ENCODE data around the gene TAPBPL. TPM values are rescaled to one million over a fixed set of nuclear protein-coding genes. Genes with fewer than 3 reads are reported as not detected.

The TAPBPL gene
- total RNA-seq, 1 donor from 2014 or later: 4.2 TPM

DNA sequence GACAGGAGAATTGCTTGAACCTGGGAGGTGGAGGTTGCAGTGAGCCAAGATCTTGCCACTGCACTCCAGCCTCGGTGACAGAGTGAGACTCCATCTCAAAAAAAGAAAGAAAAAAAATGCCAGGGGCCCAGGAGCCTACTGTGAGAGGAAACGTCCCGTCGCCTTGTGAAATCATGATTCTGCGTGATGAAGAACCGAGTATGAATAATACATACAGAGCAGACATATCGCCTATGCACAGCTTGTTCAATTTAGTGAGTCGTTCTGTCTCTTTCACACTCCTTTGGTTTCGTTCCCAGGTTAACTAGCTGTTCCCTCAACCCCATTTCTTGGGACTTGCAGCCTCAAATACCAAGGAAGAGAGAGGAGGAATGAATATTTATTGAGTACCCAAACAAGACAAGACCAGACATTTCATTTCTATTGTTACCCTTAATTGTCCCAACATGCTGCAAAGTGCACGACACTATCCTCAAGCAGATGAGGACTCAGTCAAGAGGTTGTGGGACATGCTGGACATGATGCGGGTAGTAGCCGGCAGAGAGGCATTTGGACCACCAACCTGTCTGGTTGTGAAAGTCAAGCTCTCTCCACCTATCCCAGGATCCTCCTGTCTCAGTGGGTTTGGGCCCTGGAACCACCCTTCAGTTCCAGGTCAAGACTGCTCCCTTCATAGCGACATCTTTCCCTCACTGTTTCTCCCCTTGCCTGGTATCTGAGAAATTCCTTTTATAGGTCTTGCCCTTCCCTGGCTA is 15.7 kb upstream of the TAPBPL start:
- no peaks in the 10 kb centered on the region for H3K9me3 ChIP-seq (ENCODE audit: control insufficient read depth in 3 of 3, low read length in 3 of 3)
- H3K27me3 ChIP-seq (ENCODE audit: control insufficient read depth in 3 of 3, insufficient read depth in 3 of 3, low read length in 3 of 3): no peaks in the 10 kb centered on the region
- peaks cover 0 to 3% (median under 1%) of the 10 kb centered on the region in 3 donors for H3K4me1 ChIP-seq (ENCODE audit: control insufficient read depth in 3 of 3, insufficient read depth in 3 of 3, low read length in 3 of 3)
- peaks cover 0 to 4% (median 1%) of the 10 kb centered on the region in 3 donors for H3K36me3 ChIP-seq (ENCODE audit: control insufficient read depth in 3 of 3, insufficient read depth in 3 of 3, low read length in 3 of 3)
- H3K9ac ChIP-seq (ENCODE audit: low read depth in 1 of 3, low read length in 3 of 3): no peak overlapping the region
- no peak overlapping the region for H3K4me3 ChIP-seq (ENCODE audit: low read length in 3 of 3)
- H3K27ac ChIP-seq (ENCODE audit: low read depth, low read length): no peak overlapping the region

DNA sequence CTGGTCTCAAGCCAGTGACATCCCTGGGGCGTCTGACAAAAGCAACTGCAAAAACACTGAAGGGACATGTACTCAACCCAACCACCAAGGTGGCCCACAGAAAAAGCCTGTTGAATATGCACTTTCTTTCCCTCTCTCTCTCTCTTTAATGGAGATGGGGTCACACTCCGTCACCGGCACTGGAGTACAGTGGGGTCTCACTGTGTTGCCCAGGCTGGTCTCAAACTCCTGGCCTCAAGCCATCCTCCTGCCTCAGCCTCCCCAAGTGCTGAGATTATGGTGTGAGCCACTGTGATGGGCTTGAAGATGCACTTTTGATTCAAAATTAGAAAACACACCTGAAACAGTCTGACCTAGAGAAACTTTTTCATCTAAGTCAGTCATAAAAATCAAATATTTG is 14.3 kb upstream of the TAPBPL start:
- Histone ChIP-seq H3K4me1 (ENCODE audit: control insufficient read depth in 3 of 3, insufficient read depth in 3 of 3, low read length in 3 of 3) (no peaks in the 10 kb centered on the region), H3K27ac (ENCODE audit: low read depth, low read length) (no peak overlapping the region), H3K9ac (ENCODE audit: low read depth in 1 of 3, low read length in 3 of 3) (no peak overlapping the region), H3K27me3 (ENCODE audit: control insufficient read depth in 3 of 3, insufficient read depth in 3 of 3, low read length in 3 of 3) (no peaks in the 10 kb centered on the region), H3K9me3 (ENCODE audit: control insufficient read depth in 3 of 3, low read length in 3 of 3) (no peaks in the 10 kb centered on the region), H3K4me3 (ENCODE audit: low read length in 3 of 3) (no peak overlapping the region), H3K36me3 (ENCODE audit: control insufficient read depth in 3 of 3, insufficient read depth in 3 of 3, low read length in 3 of 3) (peaks cover 2 to 5% (median 4%) of the 10 kb centered on the region in 3 donors)

DNA sequence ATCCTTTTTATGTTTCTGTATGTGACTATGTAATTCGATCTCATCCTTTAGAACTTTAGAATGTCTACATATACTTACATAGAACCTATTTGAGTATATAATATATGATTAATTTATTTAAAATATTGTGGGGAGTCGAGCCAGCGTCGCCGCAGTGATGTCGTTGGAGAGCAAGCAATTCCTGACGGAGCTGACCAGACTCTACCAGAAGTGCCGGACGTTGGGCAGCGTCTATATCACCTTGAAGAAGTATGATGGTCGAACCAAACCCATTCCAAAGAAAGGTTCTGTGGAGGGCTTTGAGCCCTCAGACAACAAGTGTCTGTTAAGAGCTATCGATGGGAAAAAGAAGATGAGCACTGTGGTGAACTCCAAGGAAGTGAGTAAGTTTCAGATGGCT is 13.5 kb upstream of the TAPBPL start:
- no peaks in the 10 kb centered on the region for H3K9me3 ChIP-seq (ENCODE audit: control insufficient read depth in 3 of 3, low read length in 3 of 3)
- no peaks in the 10 kb centered on the region for H3K4me1 ChIP-seq (ENCODE audit: control insufficient read depth in 3 of 3, insufficient read depth in 3 of 3, low read length in 3 of 3)
- no peak overlapping the region for H3K9ac ChIP-seq (ENCODE audit: low read depth in 1 of 3, low read length in 3 of 3)
- no peaks in the 10 kb centered on the region for H3K27me3 ChIP-seq (ENCODE audit: control insufficient read depth in 3 of 3, insufficient read depth in 3 of 3, low read length in 3 of 3)
- peaks cover 5 to 12% (median 8%) of the 10 kb centered on the region in 3 donors for H3K36me3 ChIP-seq (ENCODE audit: control insufficient read depth in 3 of 3, insufficient read depth in 3 of 3, low read length in 3 of 3)
- H3K27ac ChIP-seq (ENCODE audit: low read depth, low read length): no peak overlapping the region
- no peak overlapping the region for H3K4me3 ChIP-seq (ENCODE audit: low read length in 3 of 3)

DNA sequence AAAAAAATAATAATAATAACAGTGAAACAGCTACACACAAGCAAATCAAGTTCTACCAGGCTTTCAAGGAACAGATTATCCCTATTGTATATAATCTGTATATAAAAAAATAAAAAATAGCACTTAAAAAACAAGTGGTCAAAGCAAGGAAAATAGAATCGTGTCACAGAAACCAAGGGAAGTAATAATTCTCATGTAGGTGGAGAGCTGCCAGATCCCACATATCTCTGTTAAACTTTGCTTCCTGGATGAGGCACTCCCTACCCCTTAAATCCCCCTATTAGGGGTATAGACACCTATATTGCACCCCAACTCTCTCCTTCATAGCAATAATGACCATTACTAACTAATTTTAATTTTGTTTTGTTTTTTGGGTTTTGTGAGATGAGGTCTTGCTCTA is 11.5 kb upstream of the TAPBPL start:
- Histone ChIP-seq H3K27me3 (ENCODE audit: control insufficient read depth in 3 of 3, insufficient read depth in 3 of 3, low read length in 3 of 3) (no peaks in the 10 kb centered on the region), H3K9me3 (ENCODE audit: control insufficient read depth in 3 of 3, low read length in 3 of 3) (no peaks in the 10 kb centered on the region), H3K4me1 (ENCODE audit: control insufficient read depth in 3 of 3, insufficient read depth in 3 of 3, low read length in 3 of 3) (no peaks in the 10 kb centered on the region), H3K36me3 (ENCODE audit: control insufficient read depth in 3 of 3, insufficient read depth in 3 of 3, low read length in 3 of 3) (peaks cover 12 to 18% (median 18%) of the 10 kb centered on the region in 3 donors), H3K4me3 (ENCODE audit: low read length in 3 of 3) (no peak overlapping the region), H3K27ac (ENCODE audit: low read depth, low read length) (no peak overlapping the region), H3K9ac (ENCODE audit: low read depth in 1 of 3, low read length in 3 of 3) (no peak overlapping the region)

DNA sequence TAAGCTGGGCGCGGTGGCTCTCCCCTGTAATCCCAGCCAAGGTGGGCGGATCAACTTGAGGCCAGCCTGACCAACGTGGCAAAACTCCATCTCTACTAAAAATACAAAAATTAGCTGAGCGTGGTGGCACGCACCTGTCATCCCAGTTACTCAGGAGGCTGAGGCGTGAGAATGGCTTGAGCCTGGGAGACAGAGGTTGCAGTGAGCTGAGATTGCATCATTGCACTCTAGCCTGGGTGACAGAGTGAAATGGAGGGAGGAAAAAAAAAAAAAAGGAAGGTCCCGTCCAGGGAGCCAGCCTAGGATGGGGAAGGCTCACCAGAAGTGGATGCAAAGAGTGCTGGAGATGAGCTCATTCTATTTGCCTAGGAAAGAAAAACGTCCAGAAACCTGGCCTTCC is 9.0 kb upstream of the TAPBPL start:
- H3K4me1 ChIP-seq (ENCODE audit: control insufficient read depth in 3 of 3, insufficient read depth in 3 of 3, low read length in 3 of 3): no peaks in the 10 kb centered on the region
- H3K27me3 ChIP-seq (ENCODE audit: control insufficient read depth in 3 of 3, insufficient read depth in 3 of 3, low read length in 3 of 3): no peaks in the 10 kb centered on the region
- no peak overlapping the region for H3K4me3 ChIP-seq (ENCODE audit: low read length in 3 of 3)
- H3K27ac ChIP-seq (ENCODE audit: low read depth, low read length): no peak overlapping the region
- H3K9me3 ChIP-seq (ENCODE audit: control insufficient read depth in 3 of 3, low read length in 3 of 3): no peaks in the 10 kb centered on the region
- no peak overlapping the region for H3K9ac ChIP-seq (ENCODE audit: low read depth in 1 of 3, low read length in 3 of 3)
- H3K36me3 ChIP-seq (ENCODE audit: control insufficient read depth in 3 of 3, insufficient read depth in 3 of 3, low read length in 3 of 3): peaks cover 20 to 28% (median 27%) of the 10 kb centered on the region in 3 donors

DNA sequence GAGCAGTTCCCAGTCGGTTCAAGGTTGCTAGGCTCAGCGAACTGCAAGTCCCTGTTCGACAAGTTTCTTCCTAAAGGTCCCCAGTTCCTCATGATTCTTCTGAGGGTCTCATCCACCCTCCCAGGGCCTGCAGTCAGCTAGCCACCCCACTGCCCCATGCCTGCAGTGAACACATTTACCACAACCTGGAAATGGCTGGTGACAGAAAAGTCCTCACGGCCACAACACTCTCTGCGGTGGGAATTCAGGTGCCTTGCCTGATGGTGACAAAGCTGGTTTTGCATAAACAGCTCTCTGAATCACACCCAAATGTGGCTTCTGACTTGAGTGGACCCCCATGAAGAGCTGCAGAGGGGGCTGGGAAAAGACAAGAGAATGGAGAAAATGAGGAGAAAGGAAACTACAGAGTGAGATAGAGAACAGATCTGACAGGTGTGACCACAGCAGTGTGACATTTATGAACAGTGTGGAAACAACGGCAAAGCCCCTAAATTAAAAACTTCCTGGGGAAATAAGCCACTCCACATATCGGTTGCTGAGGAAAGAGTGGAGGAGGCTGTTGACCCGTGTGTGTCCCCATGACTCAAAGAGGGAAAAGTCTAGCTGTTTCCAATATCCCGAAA is 8.4 kb upstream of the TAPBPL start:
- H3K9me3 ChIP-seq (ENCODE audit: control insufficient read depth in 3 of 3, low read length in 3 of 3): no peaks in the 10 kb centered on the region
- no peak overlapping the region for H3K4me3 ChIP-seq (ENCODE audit: low read length in 3 of 3)
- no peak overlapping the region for H3K9ac ChIP-seq (ENCODE audit: low read depth in 1 of 3, low read length in 3 of 3)
- H3K4me1 ChIP-seq (ENCODE audit: control insufficient read depth in 3 of 3, insufficient read depth in 3 of 3, low read length in 3 of 3): no peaks in the 10 kb centered on the region
- H3K27ac ChIP-seq (ENCODE audit: low read depth, low read length): no peak overlapping the region
- peaks cover 21 to 32% (median 29%) of the 10 kb centered on the region in 3 donors for H3K36me3 ChIP-seq (ENCODE audit: control insufficient read depth in 3 of 3, insufficient read depth in 3 of 3, low read length in 3 of 3)
- H3K27me3 ChIP-seq (ENCODE audit: control insufficient read depth in 3 of 3, insufficient read depth in 3 of 3, low read length in 3 of 3): no peaks in the 10 kb centered on the region

DNA sequence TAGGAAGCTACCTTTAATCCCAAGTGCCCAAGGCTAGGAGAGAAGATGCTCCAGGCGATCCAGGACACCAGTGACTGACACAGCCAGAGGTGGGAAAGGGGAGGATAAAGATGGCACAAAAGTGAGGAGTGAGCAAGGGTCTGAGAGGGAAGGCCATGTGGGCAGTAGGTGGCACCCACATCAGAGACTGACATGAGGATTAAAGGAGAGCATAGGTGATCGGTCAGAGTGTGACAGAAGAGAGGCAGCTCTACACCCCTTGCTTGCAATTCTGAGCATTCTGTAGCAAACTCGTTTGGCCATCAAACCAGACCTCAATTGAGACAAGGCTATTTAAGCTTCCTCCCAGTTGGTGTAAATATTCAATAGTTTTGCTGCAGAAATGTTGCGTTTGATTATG is 7.8 kb upstream of the TAPBPL start:
- H3K27ac ChIP-seq (ENCODE audit: low read depth, low read length): no peak overlapping the region
- H3K4me1 ChIP-seq (ENCODE audit: control insufficient read depth in 3 of 3, insufficient read depth in 3 of 3, low read length in 3 of 3): no peaks in the 10 kb centered on the region
- H3K27me3 ChIP-seq (ENCODE audit: control insufficient read depth in 3 of 3, insufficient read depth in 3 of 3, low read length in 3 of 3): no peaks in the 10 kb centered on the region
- no peaks in the 10 kb centered on the region for H3K9me3 ChIP-seq (ENCODE audit: control insufficient read depth in 3 of 3, low read length in 3 of 3)
- H3K36me3 ChIP-seq (ENCODE audit: control insufficient read depth in 3 of 3, insufficient read depth in 3 of 3, low read length in 3 of 3): peaks cover 21 to 32% (median 29%) of the 10 kb centered on the region in 3 donors
- no peak overlapping the region for H3K9ac ChIP-seq (ENCODE audit: low read depth in 1 of 3, low read length in 3 of 3)
- no peak overlapping the region for H3K4me3 ChIP-seq (ENCODE audit: low read length in 3 of 3)

DNA sequence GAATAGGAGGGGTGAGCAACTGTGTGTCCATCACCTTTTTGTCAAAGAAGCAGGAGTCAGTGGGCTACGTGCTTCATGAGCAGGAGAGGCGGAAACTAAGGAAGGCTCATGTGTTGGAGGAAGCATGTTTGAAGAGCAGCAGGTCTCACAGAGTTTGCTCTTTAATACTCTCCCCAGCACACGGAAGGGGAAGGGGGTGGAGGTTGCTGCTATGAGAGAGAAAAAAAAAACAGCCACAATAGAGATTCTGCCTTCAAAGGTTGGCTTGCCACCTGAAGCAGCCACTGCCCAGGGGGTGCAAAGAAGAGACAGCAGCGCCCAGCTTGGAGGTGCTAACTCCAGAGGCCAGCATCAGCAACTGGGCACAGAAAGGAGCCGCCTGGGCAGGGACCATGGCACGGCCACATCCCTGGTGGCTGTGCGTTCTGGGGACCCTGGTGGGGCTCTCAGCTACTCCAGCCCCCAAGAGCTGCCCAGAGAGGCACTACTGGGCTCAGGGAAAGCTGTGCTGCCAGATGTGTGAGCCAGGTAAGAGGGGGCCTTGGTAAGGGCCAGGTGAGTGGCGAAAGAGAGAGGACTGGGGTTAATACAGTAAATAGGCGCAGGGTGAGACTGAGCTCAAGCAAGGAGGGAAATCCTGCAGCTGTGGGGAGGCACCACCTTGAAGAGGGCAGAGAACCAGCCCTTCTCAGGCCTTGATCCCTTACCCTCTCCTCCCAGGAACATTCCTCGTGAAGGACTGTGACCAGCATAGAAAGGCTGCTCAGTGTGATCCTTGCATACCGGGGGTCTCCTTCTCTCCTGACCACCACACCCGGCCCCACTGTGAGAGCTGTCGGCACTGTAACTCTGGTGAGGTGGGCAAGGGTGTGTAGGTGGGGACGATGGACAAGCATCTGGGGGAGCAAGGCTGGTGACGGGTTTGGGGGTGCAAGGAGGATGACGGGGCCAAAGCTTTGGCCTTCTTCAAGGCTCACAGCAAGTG is 6.8 kb upstream of the TAPBPL start, which contains the start of gene CD27:
CD27 (plus strand) TSS at position 252 of the 985 bp plus-strand sequence; CDS start at position 393, 141 bp downstream.
- peaks cover 21 to 32% (median 29%) of the 10 kb centered on the region in 3 donors for H3K36me3 ChIP-seq (ENCODE audit: control insufficient read depth in 3 of 3, insufficient read depth in 3 of 3, low read length in 3 of 3)
- no peak within 1 kb of the TSS for H3K27ac ChIP-seq (ENCODE audit: low read depth, low read length)
- H3K9ac ChIP-seq (ENCODE audit: low read depth in 1 of 3, low read length in 3 of 3): no peak within 1 kb of the TSS
- H3K4me3 ChIP-seq (ENCODE audit: low read length in 3 of 3): no peak within 1 kb of the TSS
- H3K9me3 ChIP-seq (ENCODE audit: control insufficient read depth in 3 of 3, low read length in 3 of 3): no peaks in the 10 kb centered on the region
- no peaks in the 10 kb centered on the region for H3K27me3 ChIP-seq (ENCODE audit: control insufficient read depth in 3 of 3, insufficient read depth in 3 of 3, low read length in 3 of 3)
- peaks cover 2% of the 10 kb centered on the region in 3 donors for H3K4me1 ChIP-seq (ENCODE audit: control insufficient read depth in 3 of 3, insufficient read depth in 3 of 3, low read length in 3 of 3)

DNA sequence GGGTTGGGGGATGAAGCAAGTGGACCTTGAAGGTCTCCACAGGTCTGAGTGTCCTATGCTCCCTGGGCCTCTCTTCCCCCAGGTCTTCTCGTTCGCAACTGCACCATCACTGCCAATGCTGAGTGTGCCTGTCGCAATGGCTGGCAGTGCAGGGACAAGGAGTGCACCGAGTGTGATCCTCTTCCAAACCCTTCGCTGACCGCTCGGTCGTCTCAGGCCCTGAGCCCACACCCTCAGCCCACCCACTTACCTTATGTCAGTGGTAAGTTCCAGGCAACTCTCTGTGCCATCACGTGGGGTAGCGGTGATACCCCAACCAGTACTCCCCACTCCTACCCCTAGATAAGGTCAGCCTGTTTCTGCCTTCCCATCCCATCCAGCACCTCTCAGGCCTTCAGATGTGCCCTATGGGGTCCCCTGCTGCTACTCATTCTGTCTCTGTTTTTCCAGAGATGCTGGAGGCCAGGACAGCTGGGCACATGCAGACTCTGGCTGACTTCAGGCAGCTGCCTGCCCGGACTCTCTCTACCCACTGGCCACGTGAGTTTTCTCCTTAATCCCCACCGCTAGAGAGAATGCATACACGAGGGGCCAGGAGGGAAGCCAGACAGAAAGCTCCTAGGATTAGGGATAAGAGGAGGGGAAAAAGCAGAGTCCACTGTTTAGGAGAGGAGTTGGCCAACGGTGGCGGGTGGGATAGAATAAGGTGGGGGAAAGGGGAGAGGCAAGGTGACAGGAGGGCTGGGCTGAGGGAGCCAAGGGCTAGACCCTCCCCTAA is 1.6 kb upstream of the TAPBPL start:
- Histone ChIP-seq H3K4me3 (ENCODE audit: low read length in 3 of 3) (peak overlapping the region; percentile 90 to 99 (median 97)), H3K36me3 (ENCODE audit: control insufficient read depth in 3 of 3, insufficient read depth in 3 of 3, low read length in 3 of 3) (peaks cover 24 to 36% (median 25%) of the 10 kb centered on the region in 3 donors)

More for the DNA sequence above, 1.6 kb upstream of the TAPBPL start:
- H3K9ac ChIP-seq (ENCODE audit: low read depth in 1 of 3, low read length in 3 of 3): peak overlapping the region; percentile 94 to 99 (median 94)
- no peaks in the 10 kb centered on the region for H3K9me3 ChIP-seq (ENCODE audit: control insufficient read depth in 3 of 3, low read length in 3 of 3)
- peak overlapping the region; percentile 96 for H3K27ac ChIP-seq (ENCODE audit: low read depth, low read length)
- no peaks in the 10 kb centered on the region for H3K27me3 ChIP-seq (ENCODE audit: control insufficient read depth in 3 of 3, insufficient read depth in 3 of 3, low read length in 3 of 3)
- peaks cover 26 to 37% (median 29%) of the 10 kb centered on the region in 3 donors for H3K4me1 ChIP-seq (ENCODE audit: control insufficient read depth in 3 of 3, insufficient read depth in 3 of 3, low read length in 3 of 3)

All from skeletal muscle tissue (tissue), 4 donors.